NCI-H128 (cell line): ENCODE results near the gene C8G.

Source experiments
- DNase-seq: peaks from one replicate; lab custom pipeline; 2025; ENCODE audit not compliant: unreplicated experiment; lab: John Stamatoyannopoulos, UW

C8G gene

GRCh38 chr9:136952876-136953770, 8.1 kb downstream of the C8G start:
- DNase-seq, result no peak

GRCh38 chr9:136953771-136954269, 8.8 kb downstream of the C8G start:
- DNase-seq, result no peak

GRCh38 chr9:136954270-136955083, 9.4 kb downstream of the C8G start:
- DNase-seq, result no peak

GRCh38 chr9:136955202-136955942, 10.3 kb downstream of the C8G start:
- no peak for DNase-seq

GRCh38 chr9:136955943-136956335, 10.9 kb downstream of the C8G start:
- DNase-seq, result no peak

- DNase-seq, result no peak
Measured at GRCh38 chr9:136956604-136957003, 11.6 kb downstream of the C8G start.

- no peak for DNase-seq
Measured at GRCh38 chr9:136957461-136957860, 12.4 kb downstream of the C8G start.

GRCh38 chr9:136957901-136958300, 12.9 kb downstream of the C8G start:
- DNase-seq, result no peak

- no peak for DNase-seq
Measured at GRCh38 chr9:136958473-136958872, 13.4 kb downstream of the C8G start.

GRCh38 chr9:136958898-136959850, 14.1 kb downstream of the C8G start:
- no peak for DNase-seq

GRCh38 chr9:136960212-136960937, 15.3 kb downstream of the C8G start:
- no peak for DNase-seq

GRCh38 chr9:136960938-136961275, 15.9 kb downstream of the C8G start:
- no peak for DNase-seq

GRCh38 chr9:136961279-136962065, 16.4 kb downstream of the C8G start:
- no peak for DNase-seq

GRCh38 chr9:136962163-136962562, 17.1 kb downstream of the C8G start:
- DNase-seq, result no peak

- DNase-seq, result no peak
Measured at GRCh38 chr9:136962701-136963248, 17.7 kb downstream of the C8G start.

GRCh38 chr9:136963341-136963740, 18.3 kb downstream of the C8G start:
- no peak for DNase-seq

- DNase-seq, result no peak
Measured at GRCh38 chr9:136963751-136964150, 18.7 kb downstream of the C8G start.

- no peak for DNase-seq
Measured at GRCh38 chr9:136964171-136964689, 19.2 kb downstream of the C8G start.
